Activated naive CD8-positive, alpha-beta T cell (primary cell): ENCODE data around the gene PRSS33.

Experiments used
- H3K27ac Mint-ChIP-seq: one replicate; pipeline ENCODE4 v1.8.0; 2021; ENCODE audit warnings: mixed read lengths
- H3K27me3 Mint-ChIP-seq: one replicate; pipeline ENCODE4 v1.8.0; 2021; ENCODE audit warnings: mixed read lengths
- H3K36me3 Mint-ChIP-seq: one replicate; pipeline ENCODE4 v1.8.0; 2021; ENCODE audit warnings: mixed read lengths
- H3K4me1 Mint-ChIP-seq: one replicate; pipeline ENCODE4 v1.8.0; 2021; ENCODE audit warnings: low read depth, mixed read lengths
- H3K4me3 Mint-ChIP-seq: one replicate; pipeline ENCODE4 v1.8.0; 2021; ENCODE audit warnings: mild to moderate bottlenecking, mixed read lengths
- H3K9me3 Mint-ChIP-seq: one replicate; pipeline ENCODE4 v1.8.0; 2021; ENCODE audit warnings: low read depth, mixed read lengths

Gene PRSS33

DNA sequence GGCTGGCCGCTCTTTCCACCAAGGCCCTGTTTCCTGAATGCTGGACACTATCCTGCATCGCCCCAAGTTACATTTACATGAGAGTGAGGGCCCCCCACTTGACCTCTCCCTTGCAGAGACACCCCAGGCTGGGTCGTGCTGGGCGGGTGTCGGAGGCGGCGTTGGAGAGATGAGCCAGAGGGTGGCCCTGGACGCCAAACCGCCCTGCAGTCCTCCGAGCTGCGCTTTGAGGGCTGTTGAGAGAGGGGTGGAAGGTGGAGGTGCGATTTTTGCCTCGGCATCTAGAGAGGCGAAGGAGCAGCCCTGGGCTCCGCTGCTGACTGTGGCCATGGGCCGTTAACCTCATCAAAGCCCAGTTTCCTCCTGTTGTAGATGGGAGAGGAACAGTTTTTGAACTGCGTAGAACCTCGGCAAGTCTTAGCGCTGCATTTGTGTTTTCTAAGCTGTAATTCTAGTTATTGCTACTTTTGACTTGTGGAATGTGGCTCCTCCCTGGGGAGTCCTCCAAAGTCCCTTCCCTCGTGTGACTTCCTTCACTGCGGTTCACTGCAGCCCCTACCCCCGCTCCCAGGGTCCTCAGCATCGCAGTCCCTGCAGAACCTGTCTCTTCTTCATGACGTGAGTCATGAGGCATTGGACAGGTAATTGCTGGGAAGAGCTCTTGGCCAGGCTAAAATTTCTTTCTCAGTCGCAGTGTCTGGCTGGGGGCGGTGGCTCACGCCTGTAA, 9.3 kb downstream of the PRSS33 start:
- Mint-ChIP-seq H3K9me3 (no peaks in the 10 kb centered on the region), H3K27me3 (no peaks in the 10 kb centered on the region), H3K4me3 (peak overlapping the region; percentile 94), H3K27ac (peak overlapping the region; percentile 98), H3K36me3 (no peaks in the 10 kb centered on the region), H3K4me1 (peaks cover 35% of the 10 kb centered on the region)

DNA sequence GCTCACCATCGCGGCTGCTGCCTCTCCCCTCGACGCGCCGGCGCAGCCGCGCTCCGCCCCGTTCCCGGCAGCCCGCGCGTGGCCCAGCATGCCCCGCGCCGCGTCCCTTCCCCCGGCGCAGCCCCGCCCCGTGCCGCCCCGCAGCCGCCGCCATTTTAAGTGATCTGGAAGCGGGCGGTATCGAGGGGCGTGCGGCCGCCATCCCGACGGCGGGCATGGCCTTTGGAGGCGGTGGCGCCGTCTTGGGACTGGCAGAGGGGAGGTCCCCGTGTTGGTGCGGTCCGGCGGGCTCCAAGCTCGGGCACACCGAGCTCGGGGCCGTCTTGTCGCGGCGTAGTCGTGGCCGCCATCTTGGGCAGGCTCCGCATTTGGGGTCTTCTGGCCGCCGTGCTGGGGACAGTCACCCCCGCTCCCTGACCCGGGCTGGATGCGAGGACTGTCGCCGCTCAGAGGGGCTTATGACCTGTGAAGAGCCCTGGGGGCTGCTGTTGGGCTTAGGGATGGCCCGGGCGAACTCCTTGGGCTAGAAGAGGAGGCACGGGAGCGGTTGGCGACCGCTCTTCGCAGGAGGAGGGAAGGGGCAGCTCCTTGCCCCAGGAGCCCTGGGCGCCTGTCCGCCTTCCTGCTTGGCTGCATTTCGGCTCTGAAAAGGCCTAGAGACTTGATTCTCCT, 10.0 kb downstream of the PRSS33 start, which contains the start of gene ELOB:
TSS of gene ELOB (minus strand) at position 50 of the 672 bp plus-strand sequence. CDS start at position 9, 41 bp downstream.
- no peaks in the 10 kb centered on the region for H3K27me3 Mint-ChIP-seq
- H3K9me3 Mint-ChIP-seq, result no peaks in the 10 kb centered on the region
- H3K4me1 Mint-ChIP-seq, result peaks cover 41% of the 10 kb centered on the region
- no peaks in the 10 kb centered on the region for H3K36me3 Mint-ChIP-seq
- peak within 1 kb of the TSS; percentile 98 for H3K27ac Mint-ChIP-seq
- H3K4me3 Mint-ChIP-seq, result peak within 1 kb of the TSS; percentile 96

DNA sequence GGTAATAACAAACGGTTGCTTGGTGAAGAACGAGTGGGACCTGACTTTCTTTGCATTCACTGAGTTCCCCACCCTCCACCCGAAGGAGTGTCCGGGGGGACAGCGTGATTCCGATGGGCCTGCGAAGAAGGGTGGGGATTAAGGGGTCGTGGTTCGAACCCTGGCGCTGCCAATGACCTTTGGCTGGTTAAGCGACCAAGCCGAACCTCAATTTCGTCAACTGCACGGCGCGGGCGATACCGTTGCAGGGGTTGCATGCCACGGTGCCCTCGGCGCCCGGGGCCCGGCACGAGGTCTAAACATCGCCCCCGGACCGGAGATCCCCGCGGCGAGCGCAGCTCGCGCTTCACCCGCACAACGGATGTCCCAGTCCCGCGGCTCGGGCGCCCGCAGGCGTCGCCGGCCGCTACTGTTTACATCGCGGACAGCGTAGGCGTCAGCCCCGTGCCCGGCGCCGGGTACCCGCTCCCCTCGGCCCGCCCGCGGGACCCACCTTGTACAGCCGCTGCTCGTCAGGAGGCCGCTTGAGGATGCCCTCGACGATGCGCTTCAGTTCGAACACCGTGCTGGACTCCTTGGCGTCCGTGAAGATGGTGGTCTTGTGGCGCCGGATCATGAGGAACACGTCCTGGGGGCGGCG, 10.7 kb downstream of the PRSS33 start:
- peak overlapping the region; percentile 96 for H3K4me3 Mint-ChIP-seq
- H3K9me3 Mint-ChIP-seq, result no peaks in the 10 kb centered on the region
- peaks cover 43% of the 10 kb centered on the region for H3K4me1 Mint-ChIP-seq
- no peaks in the 10 kb centered on the region for H3K27me3 Mint-ChIP-seq
- peak overlapping the region; percentile 94 for H3K27ac Mint-ChIP-seq
- no peaks in the 10 kb centered on the region for H3K36me3 Mint-ChIP-seq

DNA sequence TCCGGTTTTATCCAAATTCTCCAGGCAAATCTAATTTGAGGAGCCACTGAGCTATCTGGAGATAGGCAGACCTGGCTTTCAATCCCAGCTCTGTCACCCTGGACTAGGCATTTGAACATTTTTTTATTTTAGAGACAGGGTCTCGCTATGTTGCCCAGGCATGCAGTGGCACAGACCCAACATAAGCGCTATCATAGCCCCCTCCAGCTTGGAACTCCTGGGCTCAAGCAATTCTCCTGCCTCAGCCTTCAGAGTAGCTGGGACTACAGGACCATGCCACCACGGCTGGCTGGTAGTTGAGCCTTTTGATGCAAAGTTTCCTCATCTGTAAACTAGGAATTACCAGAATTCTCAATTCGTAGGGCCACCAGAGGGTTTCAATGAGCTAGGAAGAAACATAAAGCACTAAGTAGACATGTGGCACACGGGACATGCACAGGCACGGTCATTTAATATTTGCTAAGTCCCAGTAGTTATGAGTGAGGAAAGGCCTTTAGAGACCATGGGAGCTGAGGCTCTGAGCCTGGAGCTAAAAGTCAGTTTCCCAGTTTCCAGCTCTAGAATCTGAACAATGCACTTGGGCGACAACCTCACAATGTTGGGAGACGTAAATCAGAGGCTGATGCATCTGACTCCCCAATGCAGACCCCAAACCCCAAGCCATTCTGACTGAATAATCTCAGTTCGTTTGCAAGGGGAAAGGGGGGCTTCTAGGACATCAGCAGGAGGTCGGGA, 11.4 kb downstream of the PRSS33 start:
- Mint-ChIP-seq H3K27ac (peak overlapping the region; percentile 94), H3K4me1 (peaks cover 44% of the 10 kb centered on the region), H3K4me3 (peak overlapping the region; percentile 96), H3K9me3 (no peaks in the 10 kb centered on the region), H3K27me3 (no peaks in the 10 kb centered on the region), H3K36me3 (no peaks in the 10 kb centered on the region)

DNA sequence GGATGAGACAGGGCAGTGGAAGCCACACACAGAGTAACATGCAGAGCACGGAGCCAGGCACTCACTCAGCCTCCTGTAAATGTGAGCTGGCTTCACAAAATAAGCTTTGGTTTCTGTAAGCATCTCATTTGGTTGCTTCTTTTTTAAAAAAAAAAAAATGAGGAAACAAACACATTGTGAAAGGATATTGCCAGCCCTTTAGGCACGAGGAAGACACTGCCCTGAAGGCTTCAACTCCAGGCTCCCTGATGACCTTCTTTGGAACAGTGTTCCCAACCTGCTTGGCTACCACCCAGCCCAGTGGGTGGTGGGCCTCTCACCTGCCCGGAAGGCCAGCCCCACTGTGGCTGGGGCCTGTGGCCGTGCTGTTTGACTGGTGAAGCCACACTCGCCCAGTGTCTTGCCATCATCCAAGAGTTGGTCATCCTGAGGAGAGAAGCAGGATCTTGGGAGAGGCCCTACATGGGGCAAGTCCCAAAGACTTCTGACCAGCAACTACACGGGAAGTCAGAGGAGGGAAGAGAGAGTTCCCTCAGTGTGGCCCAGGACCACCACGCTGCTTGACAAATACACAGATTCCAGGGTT, 12.1 kb downstream of the PRSS33 start:
- no peaks in the 10 kb centered on the region for H3K36me3 Mint-ChIP-seq
- no peaks in the 10 kb centered on the region for H3K27me3 Mint-ChIP-seq
- H3K27ac Mint-ChIP-seq, result no peak overlapping the region
- no peaks in the 10 kb centered on the region for H3K9me3 Mint-ChIP-seq
- peak overlapping the region; percentile 96 for H3K4me3 Mint-ChIP-seq
- H3K4me1 Mint-ChIP-seq, result peaks cover 44% of the 10 kb centered on the region

- H3K36me3 Mint-ChIP-seq, result no peaks in the 10 kb centered on the region
These were observed 13.0 kb downstream of the PRSS33 start for GRCh38 chr16:2774161-2774891.

DNA sequence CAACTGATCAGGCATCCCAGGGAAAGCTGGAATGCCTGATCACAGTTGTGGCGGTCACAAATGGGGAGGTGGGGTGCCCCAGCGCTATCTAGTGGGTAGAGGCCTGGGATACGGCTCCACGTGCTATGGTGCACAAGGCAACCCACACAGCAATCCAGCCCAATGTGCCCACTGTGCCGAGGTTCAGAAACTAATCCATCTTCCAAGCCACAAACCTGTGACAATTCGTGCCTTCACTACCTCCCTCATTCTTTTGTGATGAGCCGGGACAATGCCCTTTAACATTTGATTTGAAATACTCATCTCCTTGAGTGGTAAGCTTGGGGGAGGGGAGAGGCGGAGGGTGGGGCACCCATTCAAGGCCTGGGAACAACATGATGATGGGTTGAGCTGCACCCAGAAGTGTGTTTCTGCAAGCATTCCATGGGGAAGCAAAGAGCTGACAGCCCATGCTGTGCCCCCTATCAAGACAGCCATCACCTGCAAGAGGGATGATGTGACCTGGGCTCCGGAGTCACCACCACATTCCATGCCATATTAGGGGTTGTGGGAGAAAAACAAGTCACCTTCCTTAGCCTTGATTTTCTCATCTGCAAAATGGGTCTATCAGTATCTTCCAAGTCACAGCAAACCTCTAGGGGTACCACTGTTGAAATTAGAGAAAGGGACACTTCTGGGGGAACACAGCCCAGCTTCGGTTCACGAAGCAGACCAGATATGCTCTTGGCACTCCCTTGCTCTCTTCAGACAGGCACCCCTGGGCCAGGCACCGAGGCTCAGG, 14.0 kb downstream of the PRSS33 start:
- no peak overlapping the region for H3K4me3 Mint-ChIP-seq
- peaks cover 36% of the 10 kb centered on the region for H3K4me1 Mint-ChIP-seq
- H3K27ac Mint-ChIP-seq, result peak overlapping the region; percentile 17
- no peaks in the 10 kb centered on the region for H3K36me3 Mint-ChIP-seq
- no peaks in the 10 kb centered on the region for H3K9me3 Mint-ChIP-seq
- H3K27me3 Mint-ChIP-seq, result no peaks in the 10 kb centered on the region

More at GRCh38 chr16:2774161-2774891, 13.0 kb downstream of the PRSS33 start:
- peaks cover 43% of the 10 kb centered on the region for H3K4me1 Mint-ChIP-seq
- no peak overlapping the region for H3K4me3 Mint-ChIP-seq
- H3K27me3 Mint-ChIP-seq, result no peaks in the 10 kb centered on the region
- peak overlapping the region; percentile 28 for H3K27ac Mint-ChIP-seq
- no peaks in the 10 kb centered on the region for H3K9me3 Mint-ChIP-seq

DNA sequence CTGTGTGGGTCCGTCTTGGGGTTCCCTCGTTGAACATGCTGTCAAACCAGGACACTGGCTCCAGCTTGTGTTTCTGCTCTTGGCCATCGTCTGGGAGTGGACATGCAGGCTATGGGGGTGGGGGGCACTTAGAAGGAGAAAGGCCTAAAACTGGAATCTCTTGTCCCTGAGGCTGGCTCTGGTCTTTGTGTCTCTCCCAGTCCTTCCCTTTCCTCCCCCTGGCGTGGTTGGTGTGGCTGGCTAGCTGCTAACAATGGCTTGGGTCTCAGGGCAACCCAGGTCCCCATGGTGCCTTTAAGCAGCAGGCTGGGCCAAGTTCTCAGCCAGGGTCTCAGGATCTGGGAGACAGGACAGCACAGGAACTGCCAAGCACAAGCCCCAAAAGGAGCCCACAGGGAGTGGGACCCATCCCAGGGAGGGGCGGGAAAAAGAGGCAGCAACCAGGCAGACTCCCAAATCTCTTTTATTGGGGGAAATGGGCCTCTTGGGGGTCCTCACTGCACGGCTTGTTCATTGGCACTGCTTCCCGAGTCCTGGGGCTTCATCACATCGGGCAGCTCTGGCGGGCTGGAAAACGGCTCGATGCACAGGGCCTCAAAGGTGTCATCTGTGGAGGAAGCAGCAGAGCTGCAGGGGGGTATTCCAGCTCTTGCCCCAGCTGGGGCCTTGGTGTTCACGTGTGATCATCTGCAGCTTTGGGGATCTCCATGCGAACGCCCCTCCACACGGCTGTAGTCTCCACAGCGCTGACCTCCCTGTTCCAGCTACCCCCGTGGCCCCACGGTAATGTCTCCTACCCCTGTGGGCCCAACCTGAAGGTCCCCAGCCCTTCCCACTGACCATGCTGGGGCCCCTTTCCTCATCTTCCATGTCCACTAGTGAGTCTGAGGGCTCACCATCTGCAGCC, 15.6 kb downstream of the PRSS33 start:
- H3K9me3 Mint-ChIP-seq, result no peaks in the 10 kb centered on the region
- H3K36me3 Mint-ChIP-seq, result no peaks in the 10 kb centered on the region
- no peak overlapping the region for H3K4me3 Mint-ChIP-seq
- peaks cover 35% of the 10 kb centered on the region for H3K4me1 Mint-ChIP-seq
- peak overlapping the region; percentile 50 for H3K27ac Mint-ChIP-seq
- H3K27me3 Mint-ChIP-seq, result no peaks in the 10 kb centered on the region

- no peaks in the 10 kb centered on the region for H3K27me3 Mint-ChIP-seq
- H3K4me3 Mint-ChIP-seq, result no peak overlapping the region
- H3K27ac Mint-ChIP-seq, result peak overlapping the region; percentile 54
- no peaks in the 10 kb centered on the region for H3K9me3 Mint-ChIP-seq
- peaks cover 4% of the 10 kb centered on the region for H3K36me3 Mint-ChIP-seq
- peaks cover 27% of the 10 kb centered on the region for H3K4me1 Mint-ChIP-seq
These were observed 17.1 kb downstream of the PRSS33 start for GRCh38 chr16:2770057-2770951.

GRCh38 chr16:2769675-2770056, 17.7 kb downstream of the PRSS33 start:
- Mint-ChIP-seq H3K27me3 (no peaks in the 10 kb centered on the region), H3K27ac (peak overlapping the region; percentile 54), H3K9me3 (no peaks in the 10 kb centered on the region), H3K36me3 (peaks cover 4% of the 10 kb centered on the region), H3K4me1 (peaks cover 23% of the 10 kb centered on the region), H3K4me3 (no peak overlapping the region)

DNA sequence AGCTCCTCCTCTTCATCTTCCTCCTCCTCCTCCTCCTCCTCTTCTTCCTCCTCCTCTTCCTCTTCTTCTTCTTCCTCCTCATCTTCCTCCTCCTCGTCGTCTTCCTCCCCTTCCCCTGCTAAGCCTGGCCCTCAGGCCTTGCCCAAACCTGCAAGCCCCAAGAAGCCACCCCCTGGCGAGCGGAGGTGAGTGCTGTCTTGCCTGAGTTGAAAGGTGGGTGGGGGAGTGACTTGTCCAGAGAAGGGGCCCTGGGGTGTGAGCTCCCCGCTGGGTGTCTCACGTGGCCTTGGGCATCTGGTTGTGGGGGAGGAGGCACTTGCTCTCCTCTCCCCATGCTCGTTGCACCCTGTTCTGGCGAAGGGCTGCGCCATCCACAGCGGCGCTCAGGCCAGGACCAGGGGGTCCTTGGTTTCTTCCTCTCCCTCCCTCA, 18.2 kb downstream of the PRSS33 start:
- peaks cover 21% of the 10 kb centered on the region for H3K4me1 Mint-ChIP-seq
- no peaks in the 10 kb centered on the region for H3K27me3 Mint-ChIP-seq
- H3K27ac Mint-ChIP-seq, result no peak overlapping the region
- peaks cover 4% of the 10 kb centered on the region for H3K36me3 Mint-ChIP-seq
- no peak overlapping the region for H3K4me3 Mint-ChIP-seq
- no peaks in the 10 kb centered on the region for H3K9me3 Mint-ChIP-seq
